Testis (tissue), 2 donors: Measurements from ENCODE around the gene BRSK2.

ENCODE experiments used
- POLR2A ChIP-seq: fragments of 450-650 bp; IDR thresholded peaks from one replicate; pipeline ENCODE4 v1.6.1; 2017; ENCODE audit warnings: antibody characterized with exemption, mild to moderate bottlenecking, moderate library complexity
- TF ChIP-seq, protein P1 (sequence below), 3 experiments: fragments of 450-650 bp in 2 of 3; fragments of 200-600 bp in 1 of 3; sonication (generic) in 1 of 3; IDR thresholded peaks; one replicate each; pipeline ENCODE4 v1.5.1; 2016 to 2019; ENCODE audit warnings: antibody characterized with exemption in 3 of 3, mild to moderate bottlenecking in 2 of 3, moderate library complexity in 1 of 3

- TF ChIP-seq POLR2A: no peak
- TF ChIP-seq, protein P1, sequence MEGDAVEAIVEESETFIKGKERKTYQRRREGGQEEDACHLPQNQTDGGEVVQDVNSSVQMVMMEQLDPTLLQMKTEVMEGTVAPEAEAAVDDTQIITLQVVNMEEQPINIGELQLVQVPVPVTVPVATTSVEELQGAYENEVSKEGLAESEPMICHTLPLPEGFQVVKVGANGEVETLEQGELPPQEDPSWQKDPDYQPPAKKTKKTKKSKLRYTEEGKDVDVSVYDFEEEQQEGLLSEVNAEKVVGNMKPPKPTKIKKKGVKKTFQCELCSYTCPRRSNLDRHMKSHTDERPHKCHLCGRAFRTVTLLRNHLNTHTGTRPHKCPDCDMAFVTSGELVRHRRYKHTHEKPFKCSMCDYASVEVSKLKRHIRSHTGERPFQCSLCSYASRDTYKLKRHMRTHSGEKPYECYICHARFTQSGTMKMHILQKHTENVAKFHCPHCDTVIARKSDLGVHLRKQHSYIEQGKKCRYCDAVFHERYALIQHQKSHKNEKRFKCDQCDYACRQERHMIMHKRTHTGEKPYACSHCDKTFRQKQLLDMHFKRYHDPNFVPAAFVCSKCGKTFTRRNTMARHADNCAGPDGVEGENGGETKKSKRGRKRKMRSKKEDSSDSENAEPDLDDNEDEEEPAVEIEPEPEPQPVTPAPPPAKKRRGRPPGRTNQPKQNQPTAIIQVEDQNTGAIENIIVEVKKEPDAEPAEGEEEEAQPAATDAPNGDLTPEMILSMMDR (IDR thresholded peaks at IDR 0.05): no peak
These were observed 20.2 kb upstream of the BRSK2 start for GRCh38 chr11:1369371-1370005.
